ENCODE results near the gene MPO. TPM values are rescaled to one million over a fixed set of nuclear protein-coding genes. Genes with fewer than 3 reads are reported as not detected.

MPO gene
- total and polyA plus RNA-seq, 3 experiments from 2014 or later = not detected

DNA sequence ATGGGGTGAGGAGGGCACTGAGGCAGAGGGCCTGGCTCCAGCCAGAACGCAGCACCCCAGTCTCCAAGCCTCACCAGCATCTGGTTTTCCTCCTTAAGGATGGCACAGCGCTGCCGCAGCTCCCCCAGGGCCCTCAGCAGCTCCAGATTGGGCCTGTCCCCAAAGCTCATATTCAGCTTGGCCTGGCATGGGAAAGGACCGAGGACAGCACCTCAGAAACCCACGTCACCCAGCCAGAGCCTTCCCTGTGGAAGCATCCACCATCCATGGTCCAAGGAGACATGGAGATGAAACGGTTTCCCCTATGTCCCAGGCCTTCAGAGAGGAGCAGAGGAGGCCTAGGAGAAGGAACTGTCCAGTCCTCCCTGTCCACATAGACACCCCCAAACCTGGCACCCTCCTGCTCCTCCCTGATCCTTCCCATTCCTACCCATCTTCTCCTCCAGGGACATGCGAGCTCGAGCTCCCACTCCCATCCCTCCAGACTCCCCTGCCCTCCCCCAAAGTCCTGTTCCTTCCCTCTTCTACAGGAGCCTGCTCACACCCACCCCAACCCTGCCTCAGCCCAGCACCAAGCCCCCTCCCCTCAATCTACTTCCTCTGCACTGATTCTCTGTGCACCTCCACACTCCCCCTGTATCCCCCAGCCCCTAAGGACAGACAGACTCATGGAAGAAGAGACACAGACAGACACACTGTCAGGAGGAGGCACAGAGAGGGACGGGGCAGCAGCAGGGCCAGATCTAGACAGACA, 46.1 kb upstream of the MPO start:
- H3K36me3 Mint-ChIP-seq = peaks cover 15 to 47% (median 18%) of the 10 kb centered on the region in 3 donors
- peaks cover 34% of the 10 kb centered on the region for H3K4me1 ChIP-seq (ENCODE audit: insufficient read depth, low read length)

DNA sequence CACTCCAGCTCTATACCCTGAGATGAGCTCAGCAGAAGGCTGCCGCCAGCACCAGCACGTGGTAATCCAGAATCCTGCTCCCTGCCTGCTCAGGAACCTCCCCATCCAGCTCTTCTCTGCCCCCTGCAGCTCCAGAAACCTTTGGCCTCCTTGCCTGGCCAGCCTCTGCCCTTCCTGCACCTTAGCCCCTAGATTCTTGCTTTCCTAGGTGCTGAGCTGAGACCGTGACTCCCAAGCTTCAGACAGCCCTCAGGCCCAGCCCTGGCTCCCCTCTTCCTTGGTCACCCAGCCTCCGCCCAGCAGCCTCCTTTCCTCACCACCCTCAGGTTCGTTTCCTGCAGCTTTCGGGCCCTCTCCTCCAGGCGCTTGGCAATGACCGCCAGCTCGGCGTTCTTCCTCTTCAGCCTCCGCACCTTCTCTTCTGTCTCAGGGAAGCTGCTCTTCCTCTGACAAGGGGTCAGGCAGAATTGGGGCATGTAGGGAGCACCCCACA, 45.3 kb upstream of the MPO start:
- peaks cover 9 to 44% (median 12%) of the 10 kb centered on the region in 3 donors for H3K36me3 Mint-ChIP-seq
- H3K9me3 Mint-ChIP-seq = no peaks in the 10 kb centered on the region
- Histone ChIP-seq H3K27me3 (ENCODE audit: insufficient read depth, low read length, poor library complexity, severe bottlenecking) (no peaks in the 10 kb centered on the region), H3K27ac (ENCODE audit: low read depth, low read length) (no peak overlapping the region), H3K36me3 (ENCODE audit: insufficient read depth, low read length) (peaks cover 10% of the 10 kb centered on the region), H3K4me1 (ENCODE audit: insufficient read depth, low read length) (peaks cover 34% of the 10 kb centered on the region), H3K9me3 (ENCODE audit: low read length) (no peaks in the 10 kb centered on the region), H3K4me3 (ENCODE audit: low read length) (no peak overlapping the region)
- no peak for DNase-seq
- no peaks in the 10 kb centered on the region for H3K27me3 Mint-ChIP-seq
- ChIA-PET POLR2A (interaction anchor here (0.9 to 13.6 kb wide), 5 partner anchors 8 to 155 kb away, joined by 3 to 491 read pairs (median 4); partner anchors contain the start of gene RNF43), CTCF (interaction anchor here (1.0 to 15.4 kb wide), 6 partner anchors 9 to 92 kb away, joined by 3 to 504 read pairs (median 12); partner anchors contain the start of genes RNF43 and SUPT4H1)
- peaks cover 46 to 65% (median 58%) of the 10 kb centered on the region in 3 donors for H3K4me1 Mint-ChIP-seq
- H3K4me3 Mint-ChIP-seq = peak overlapping the region; percentile 17 to 94 (median 75)
- peak overlapping the region in 6 of 8 donors; percentile 3 to 98 (median 80) for H3K27ac Mint-ChIP-seq

More for the DNA sequence above, 46.1 kb upstream of the MPO start:
- Mint-ChIP-seq H3K27me3 (peaks cover 0 to 2% of the 10 kb centered on the region in 2 donors), H3K9me3 (peaks cover 0 to 2% (median 0%) of the 10 kb centered on the region in 5 donors), H3K27ac (peak overlapping the region; percentile 86 to 99 (median 92)), H3K4me1 (peaks cover 43 to 61% (median 55%) of the 10 kb centered on the region in 3 donors), H3K4me3 (peak overlapping the region; percentile 89 to 100 (median 95))
- no peaks in the 10 kb centered on the region for H3K9me3 ChIP-seq (ENCODE audit: low read length)
- ChIA-PET POLR2A (interaction anchor here (1.1 to 13.6 kb wide), 6 partner anchors 9 to 154 kb away, joined by 3 to 491 read pairs (median 17); partner anchors contain the start of genes RNF43 and SUPT4H1), CTCF (interaction anchor here (1.0 to 15.4 kb wide), 8 partner anchors 10 to 161 kb away, joined by 3 to 504 read pairs (median 4); partner anchors contain the start of genes HSF5, RNF43 and SUPT4H1)
- H3K27ac ChIP-seq (ENCODE audit: low read depth, low read length) = no peak overlapping the region
- peaks cover 17% of the 10 kb centered on the region for H3K36me3 ChIP-seq (ENCODE audit: insufficient read depth, low read length)
- no peak for DNase-seq
- H3K4me3 ChIP-seq (ENCODE audit: low read length) = no peak overlapping the region
- H3K27me3 ChIP-seq (ENCODE audit: insufficient read depth, low read length, poor library complexity, severe bottlenecking) = no peaks in the 10 kb centered on the region

DNA sequence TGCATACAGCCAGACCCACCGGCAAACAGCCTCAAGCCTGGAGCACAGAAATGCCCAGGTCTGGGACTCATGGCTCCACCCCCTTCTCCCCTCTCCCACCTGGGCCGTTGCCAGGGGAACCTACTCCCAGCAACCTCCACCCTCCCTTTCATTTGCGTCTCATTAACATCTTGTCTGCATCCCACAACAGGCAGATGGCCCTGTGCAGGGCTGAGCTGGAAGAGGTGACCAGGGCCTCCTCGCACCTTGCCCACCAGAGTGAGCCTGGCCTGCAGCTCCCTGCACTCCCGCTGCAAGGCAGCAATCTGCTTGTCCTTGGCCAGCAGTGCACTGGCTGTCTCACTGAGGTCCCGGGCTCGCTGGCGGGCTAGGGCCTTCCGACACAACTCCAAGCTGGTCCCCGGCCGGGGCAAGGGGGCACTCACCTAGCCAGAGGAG, 44.6 kb upstream of the MPO start:
- Histone ChIP-seq H3K9me3 (ENCODE audit: low read length) (no peaks in the 10 kb centered on the region), H3K27ac (ENCODE audit: low read depth, low read length) (no peak overlapping the region), H3K27me3 (ENCODE audit: insufficient read depth, low read length, poor library complexity, severe bottlenecking) (no peaks in the 10 kb centered on the region), H3K36me3 (ENCODE audit: insufficient read depth, low read length) (peaks cover 3% of the 10 kb centered on the region), H3K4me3 (ENCODE audit: low read length) (no peak overlapping the region), H3K4me1 (ENCODE audit: insufficient read depth, low read length) (peaks cover 34% of the 10 kb centered on the region)
- Mint-ChIP-seq H3K9me3 (no peaks in the 10 kb centered on the region), H3K4me1 (peaks cover 46 to 68% (median 55%) of the 10 kb centered on the region in 3 donors), H3K36me3 (peaks cover 2 to 41% (median 7%) of the 10 kb centered on the region in 3 donors), H3K4me3 (peak overlapping the region in 5 of 7 donors; percentile 5 to 55 (median 16)), H3K27me3 (no peaks in the 10 kb centered on the region), H3K27ac (peak overlapping the region in 5 of 8 donors; percentile 17 to 80 (median 74))
- ChIA-PET POLR2A (interaction anchor here (0.9 to 13.6 kb wide), 2 partner anchors 13 to 17 kb away, joined by 3 to 491 read pairs; no protein-coding TSS in a partner anchor), CTCF (interaction anchor here (1.3 to 15.4 kb wide), 5 partner anchors 8 to 92 kb away, joined by 3 to 504 read pairs (median 19); partner anchors contain the start of genes RNF43 and SUPT4H1)
- DNase-seq = no peak

DNA sequence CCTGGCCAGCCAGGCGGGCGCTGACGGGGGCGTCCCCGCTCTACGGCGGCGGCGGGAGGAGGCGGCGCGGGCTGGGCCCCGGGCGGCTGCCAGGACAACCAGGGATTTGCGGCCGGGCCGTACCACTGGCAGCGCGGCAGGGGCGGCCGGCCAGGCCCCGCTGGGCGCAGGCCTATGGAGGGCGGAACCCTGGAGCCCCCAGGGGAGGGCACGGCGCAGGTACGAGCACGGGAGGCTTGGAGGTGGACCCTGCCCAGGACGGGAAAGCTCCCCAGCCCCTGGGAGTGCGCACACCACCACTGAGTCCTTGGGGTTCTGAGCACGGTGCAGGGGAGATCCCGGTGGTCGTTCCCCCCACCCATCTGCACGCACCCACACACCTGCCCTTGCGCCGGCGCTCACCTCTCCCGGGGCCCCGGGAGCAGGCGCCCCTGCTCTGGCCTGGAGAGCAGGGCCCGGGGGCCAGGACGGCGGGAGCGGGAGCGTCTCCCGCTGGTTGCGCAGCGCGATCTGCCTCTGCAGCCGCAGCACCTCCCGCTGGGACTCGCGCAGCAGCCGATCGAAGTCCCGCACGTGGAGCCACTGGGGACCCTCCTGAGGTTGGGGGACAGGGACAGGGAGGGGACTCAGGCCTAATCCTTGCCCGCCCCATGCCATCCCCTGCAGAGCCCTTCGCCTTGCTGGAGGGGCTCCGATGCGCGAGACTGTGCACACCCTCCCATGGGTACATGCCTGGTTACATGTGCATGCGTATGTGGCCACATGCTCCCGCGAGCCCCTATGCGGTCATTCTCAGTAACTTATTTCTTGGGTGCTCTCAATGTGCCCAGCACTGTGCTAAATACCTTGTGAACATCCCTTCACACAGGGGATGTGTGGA, 43.9 kb upstream of the MPO start:
- Mint-ChIP-seq H3K4me1 (peaks cover 43 to 61% (median 48%) of the 10 kb centered on the region in 3 donors), H3K36me3 (peaks cover 0 to 40% (median 3%) of the 10 kb centered on the region in 3 donors), H3K27ac (peak overlapping the region in 5 of 8 donors; percentile 17 to 80 (median 74)), H3K27me3 (no peaks in the 10 kb centered on the region), H3K4me3 (peak overlapping the region in 3 of 7 donors; percentile 10 to 50 (median 16)), H3K9me3 (no peaks in the 10 kb centered on the region)
- DNase-seq = no peak
- Histone ChIP-seq H3K27ac (ENCODE audit: low read depth, low read length) (no peak overlapping the region), H3K4me3 (ENCODE audit: low read length) (no peak overlapping the region), H3K36me3 (ENCODE audit: insufficient read depth, low read length) (no peaks in the 10 kb centered on the region), H3K27me3 (ENCODE audit: insufficient read depth, low read length, poor library complexity, severe bottlenecking) (no peaks in the 10 kb centered on the region), H3K9me3 (ENCODE audit: low read length) (no peaks in the 10 kb centered on the region), H3K4me1 (ENCODE audit: insufficient read depth, low read length) (peaks cover 34% of the 10 kb centered on the region)
- ChIA-PET POLR2A (interaction anchor here (2.4 to 13.6 kb wide), 2 partner anchors 12 to 17 kb away, joined by 6 to 491 read pairs; no protein-coding TSS in a partner anchor), CTCF (interaction anchor here (1.3 to 15.4 kb wide), 4 partner anchors 7 to 93 kb away, joined by 3 to 504 read pairs (median 32); partner anchors contain the start of gene RNF43)

DNA sequence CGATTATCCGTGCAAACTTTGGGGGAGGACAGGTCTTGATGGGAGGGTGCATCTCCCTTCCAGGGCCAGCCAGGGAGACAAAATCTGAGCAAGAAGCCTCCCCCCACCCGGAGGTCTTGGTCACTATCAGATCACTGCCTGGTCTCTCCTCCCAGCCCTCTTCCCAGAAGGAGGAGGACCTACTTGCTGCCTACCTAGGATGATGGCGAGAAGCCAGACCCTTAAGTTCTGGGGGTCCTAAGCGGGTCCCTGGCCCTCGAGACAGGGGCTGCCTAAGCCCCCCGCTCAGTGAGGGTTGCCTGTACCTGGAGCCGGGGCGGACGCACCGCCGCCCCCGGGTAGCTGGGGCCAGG, 43.3 kb upstream of the MPO start:
- H3K36me3 ChIP-seq (ENCODE audit: insufficient read depth, low read length) = no peaks in the 10 kb centered on the region
- H3K36me3 Mint-ChIP-seq = peaks cover 0 to 37% (median 5%) of the 10 kb centered on the region in 3 donors
- no peak overlapping the region for H3K4me3 Mint-ChIP-seq
- H3K9me3 ChIP-seq (ENCODE audit: low read length) = no peaks in the 10 kb centered on the region
- H3K27ac ChIP-seq (ENCODE audit: low read depth, low read length) = no peak overlapping the region
- ChIA-PET POLR2A (interaction anchor here (1.5 to 2.4 kb wide), 2 partner anchors 13 to 21 kb away, joined by 4 to 6 read pairs; no protein-coding TSS in a partner anchor), CTCF (interaction anchor here (15.4 kb wide), 1 partner anchor 18 kb away, joined by 504 read pairs; no protein-coding TSS in a partner anchor)
- H3K27ac Mint-ChIP-seq = peak overlapping the region in 4 of 8 donors; percentile 7 to 91 (median 40)
- no peaks in the 10 kb centered on the region for H3K27me3 ChIP-seq (ENCODE audit: insufficient read depth, low read length, poor library complexity, severe bottlenecking)
- H3K4me1 Mint-ChIP-seq = peaks cover 37 to 55% (median 42%) of the 10 kb centered on the region in 3 donors
- no peaks in the 10 kb centered on the region for H3K9me3 Mint-ChIP-seq
- no peak overlapping the region for H3K4me3 ChIP-seq (ENCODE audit: low read length)
- no peak for DNase-seq
- H3K4me1 ChIP-seq (ENCODE audit: insufficient read depth, low read length) = peaks cover 31% of the 10 kb centered on the region
- no peaks in the 10 kb centered on the region for H3K27me3 Mint-ChIP-seq

DNA sequence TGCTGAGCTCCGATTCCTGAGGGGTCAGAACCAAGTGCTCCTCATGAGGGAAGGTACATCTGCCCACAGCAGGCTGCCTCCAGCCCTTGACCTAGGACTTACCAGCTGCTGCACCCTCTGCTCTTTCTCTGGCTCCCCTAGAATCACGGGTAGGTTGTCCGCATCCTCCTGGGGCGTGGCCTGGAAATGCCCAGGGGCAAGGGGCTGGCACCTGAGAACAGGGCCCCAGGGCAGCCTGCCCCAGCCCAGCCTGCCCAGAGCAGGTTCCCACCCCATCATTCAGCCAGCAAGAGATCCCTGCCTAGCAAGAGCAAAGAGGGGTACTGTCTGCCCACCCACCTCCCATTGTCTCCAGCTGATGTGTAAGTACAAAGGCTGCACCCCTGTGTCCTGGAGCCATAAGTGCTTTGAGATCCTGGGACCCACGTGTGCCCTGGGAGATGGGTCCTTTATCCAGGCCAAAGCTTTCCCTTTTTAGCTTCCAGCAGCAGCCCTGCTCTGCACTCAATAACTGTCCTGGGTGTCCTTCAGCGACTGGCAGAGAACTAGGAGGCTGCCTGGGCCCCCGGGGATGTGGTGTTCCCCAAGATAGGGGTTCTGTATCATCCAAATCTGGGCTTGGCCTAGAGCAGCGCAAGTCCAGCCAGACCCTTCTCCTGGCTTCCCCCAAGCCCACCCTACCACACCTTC, 42.8 kb upstream of the MPO start:
- Mint-ChIP-seq H3K4me3 (no peak overlapping the region), H3K27me3 (no peaks in the 10 kb centered on the region), H3K4me1 (peaks cover 34 to 52% (median 38%) of the 10 kb centered on the region in 3 donors), H3K36me3 (peaks cover 0 to 34% (median 5%) of the 10 kb centered on the region in 3 donors), H3K27ac (peak overlapping the region in 5 of 8 donors; percentile 7 to 91 (median 54)), H3K9me3 (no peaks in the 10 kb centered on the region)
- Histone ChIP-seq H3K36me3 (ENCODE audit: insufficient read depth, low read length) (no peaks in the 10 kb centered on the region), H3K4me1 (ENCODE audit: insufficient read depth, low read length) (peaks cover 26% of the 10 kb centered on the region), H3K27ac (ENCODE audit: low read depth, low read length) (no peak overlapping the region), H3K9me3 (ENCODE audit: low read length) (no peaks in the 10 kb centered on the region), H3K4me3 (ENCODE audit: low read length) (no peak overlapping the region), H3K27me3 (ENCODE audit: insufficient read depth, low read length, poor library complexity, severe bottlenecking) (no peaks in the 10 kb centered on the region)
- DNase-seq = no peak
- CTCF ChIA-PET = interaction anchor here (1.1 to 15.4 kb wide), 2 partner anchors 18 to 29 kb away, joined by 4 to 504 read pairs; partner anchors contain the start of gene SUPT4H1
- POLR2A ChIA-PET = interaction anchor here (0.9 to 2.4 kb wide), 3 partner anchors 9 to 21 kb away, joined by 3 to 6 read pairs (median 4); no protein-coding TSS in a partner anchor

All from CD8-positive, alpha-beta memory T cell (primary cell).